MCF 10A (cell line): ENCODE data around the gene CDH12. TPM values are rescaled to one million over a fixed set of nuclear protein-coding genes. Genes with fewer than 3 reads are reported as not detected.

Experiments
- BruUV-seq: library from RNA; stranded (reverse); fragments of 400-500 nt; replicated peaks from 2 replicates; lab custom pipeline; 2021; lab: Mats Ljungman, UMichigan
- CTCF ChIA-PET: fragments of 300-600 bp; sonication (Branson Sonifier 250); formaldehyde crosslinking; extraction: SDS; loops from one replicate; lab custom pipeline; 2021; ENCODE audit warnings: antibody characterized with exemption, inconsistent platforms; lab: Yijun Ruan, JAX
- POLR2A ChIA-PET: fragments of 300-600, 350-650 bp; sonication (Branson Sonifier 250); formaldehyde crosslinking; extraction: SDS; loops from one replicate; lab custom pipeline; 2020; ENCODE audit warnings: antibody characterized with exemption, inconsistent platforms; lab: Yijun Ruan, JAX
- DNase-seq: peaks from one replicate; pipeline ENCODE4 v3.0.0-alpha.2; 2018; ENCODE audit not compliant: unreplicated experiment
- H3K27ac Mint-ChIP-seq: one replicate; pipeline ENCODE4 v1.8.0; 2022; ENCODE audit warnings: mild to moderate bottlenecking, low read depth, mixed read lengths; ENCODE audit not compliant: unreplicated experiment
- H3K27me3 Mint-ChIP-seq: one replicate; pipeline ENCODE4 v1.8.0; 2022; ENCODE audit warnings: mixed read lengths; ENCODE audit not compliant: insufficient read depth, unreplicated experiment
- H3K36me3 Mint-ChIP-seq: one replicate; pipeline ENCODE4 v1.8.0; 2022; ENCODE audit warnings: mild to moderate bottlenecking, moderate library complexity, mixed read lengths; ENCODE audit not compliant: insufficient read depth, unreplicated experiment
- H3K4me1 Mint-ChIP-seq: one replicate; pipeline ENCODE4 v1.8.0; 2022; ENCODE audit warnings: mixed read lengths; ENCODE audit not compliant: insufficient read depth, unreplicated experiment
- H3K4me3 Mint-ChIP-seq: one replicate; pipeline ENCODE4 v1.8.0; 2022; ENCODE audit warnings: mild to moderate bottlenecking, moderate library complexity, mixed read lengths; ENCODE audit not compliant: unreplicated experiment
- H3K9me3 Mint-ChIP-seq: one replicate; pipeline ENCODE4 v1.8.0; 2022; ENCODE audit warnings: mixed read lengths; ENCODE audit not compliant: unreplicated experiment
- CTCF ChIP-seq: fragments of 200-600 bp; IDR thresholded peaks from one replicate; pipeline ENCODE4 v1.8.0; 2022; ENCODE audit warnings: antibody characterized with exemption, mild to moderate bottlenecking; ENCODE audit not compliant: unreplicated experiment
- intact Hi-C: fragments of 100-400 bp; cut with micrococcal nuclease; formaldehyde crosslinking; loops from 2 replicates; pipeline ENCODE4 v1.14.1; 2022
- total RNA-seq: library from RNA; stranded (reverse); gene quantifications from 2 replicates; pipeline ENCODE4 v1.2.3, GENCODE V29; 2022

Gene CDH12
- total RNA-seq, 1 experiment from 2014 or later: not detected

GRCh38 chr5:22754155-22754554 is 99.0 kb downstream of the CDH12 start:
- Mint-ChIP-seq H3K27ac (no peak overlapping the region), H3K4me1 (no peaks in the 10 kb centered on the region)
- no TSS peak for BruUV-seq

GRCh38 chr5:22751536-22751935 is 101.6 kb downstream of the CDH12 start:
- Mint-ChIP-seq H3K4me3 (no peak overlapping the region), H3K27me3 (no peaks in the 10 kb centered on the region), H3K4me1 (no peaks in the 10 kb centered on the region), H3K9me3 (peaks cover 14% of the 10 kb centered on the region), H3K36me3 (no peaks in the 10 kb centered on the region), H3K27ac (no peak overlapping the region)
- TF ChIP-seq CTCF: no peak
- CTCF ChIA-PET: no interaction called here
- no TSS peak for BruUV-seq
- POLR2A ChIA-PET: no interaction called here
- intact Hi-C loops: no loop called here
- DNase-seq: no peak

More at GRCh38 chr5:22754155-22754554, 99.0 kb downstream of the CDH12 start:
- Mint-ChIP-seq H3K27me3 (no peaks in the 10 kb centered on the region), H3K9me3 (peaks cover 14% of the 10 kb centered on the region), H3K36me3 (no peaks in the 10 kb centered on the region), H3K4me3 (no peak overlapping the region)
- POLR2A ChIA-PET: no interaction called here
- intact Hi-C loops: no loop called here
- TF ChIP-seq CTCF: no peak
- CTCF ChIA-PET: interaction anchor here (0.6 kb wide), 1 partner anchor 211 kb away, joined by 4 read pairs; no protein-coding TSS in a partner anchor
- no peak for DNase-seq

DNA sequence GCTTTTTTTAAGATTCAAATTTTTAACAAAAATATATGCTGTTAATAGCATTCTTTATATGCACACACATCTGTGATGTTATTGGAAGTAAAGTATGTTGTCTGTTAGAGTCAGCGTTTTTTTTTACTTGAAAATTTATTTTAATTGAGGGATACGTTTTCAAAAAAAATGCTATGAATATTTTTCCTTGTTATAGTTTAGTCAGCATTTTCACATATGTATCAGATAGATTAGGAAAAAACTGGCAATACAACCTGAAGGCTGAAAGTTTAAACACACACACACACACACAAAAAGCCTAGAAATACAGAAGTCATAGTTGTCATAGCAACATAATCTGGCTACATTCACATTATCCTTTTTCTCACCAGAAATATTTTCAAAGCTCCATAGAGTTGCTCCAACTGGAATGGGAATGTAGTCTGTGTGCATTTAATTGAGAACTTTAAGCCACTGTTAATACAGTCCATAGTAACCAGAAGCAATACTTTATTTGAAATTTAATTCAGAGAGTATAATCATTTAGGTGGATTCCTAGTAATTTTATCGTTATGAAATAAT is 116.6 kb downstream of the CDH12 start:
- no TSS peak for BruUV-seq
- intact Hi-C loops: no loop called here
- ChIA-PET CTCF (interaction anchor here (0.6 kb wide), 1 partner anchor 122 kb away, joined by 3 read pairs; no protein-coding TSS in a partner anchor), POLR2A (no interaction called here)
- H3K9me3 Mint-ChIP-seq: no peaks in the 10 kb centered on the region
- no peak overlapping the region for H3K4me3 Mint-ChIP-seq
- no peaks in the 10 kb centered on the region for H3K36me3 Mint-ChIP-seq
- H3K27me3 Mint-ChIP-seq: no peaks in the 10 kb centered on the region
- no peak for DNase-seq
- no peak overlapping the region for H3K27ac Mint-ChIP-seq
- TF ChIP-seq CTCF: no peak
- no peaks in the 10 kb centered on the region for H3K4me1 Mint-ChIP-seq

- no peak overlapping the region for H3K4me3 Mint-ChIP-seq
- H3K4me1 Mint-ChIP-seq: no peaks in the 10 kb centered on the region
- CTCF ChIA-PET: interaction anchor here (0.6 kb wide), 1 partner anchor 88 kb away, joined by 3 read pairs; no protein-coding TSS in a partner anchor
- no peak overlapping the region for H3K27ac Mint-ChIP-seq
- DNase-seq: no peak
- intact Hi-C loops: loop anchor here (5.0 kb wide), 2 partner anchors 73 to 918 kb away; no protein-coding TSS in a partner anchor
- no peaks in the 10 kb centered on the region for H3K36me3 Mint-ChIP-seq
- no peaks in the 10 kb centered on the region for H3K27me3 Mint-ChIP-seq
- no peak for TF ChIP-seq CTCF
- no peaks in the 10 kb centered on the region for H3K9me3 Mint-ChIP-seq
- no TSS peak for BruUV-seq
- POLR2A ChIA-PET: no interaction called here
Measured at GRCh38 chr5:22734907-22735306, 118.2 kb downstream of the CDH12 start.
